Endodermal cell (in vitro differentiated cells): ENCODE data around the gene TBL1X. TPM values are rescaled to one million over a fixed set of nuclear protein-coding genes. Genes with fewer than 3 reads are reported as not detected.

Source experiments
- DNase-seq: peaks from one replicate; pipeline ENCODE4 v3.0.0-alpha.2; 2017
- H3K27ac ChIP-seq: 2 replicates; pipeline ENCODE4 v1.5.1; 2013; ENCODE audit warnings: mild to moderate bottlenecking, low read depth, low read length, moderate library complexity
- H3K27me3 ChIP-seq: 2 replicates; pipeline ENCODE4 v1.6.1; 2013; ENCODE audit warnings: mild to moderate bottlenecking, low read length, moderate library complexity; ENCODE audit not compliant: insufficient read depth, control insufficient read depth, poor library complexity, severe bottlenecking
- H3K36me3 ChIP-seq: 2 replicates; pipeline ENCODE4 v1.7.0; 2013; ENCODE audit warnings: mild to moderate bottlenecking, low read length, moderate library complexity; ENCODE audit not compliant: control insufficient read depth, insufficient read depth
- H3K4me1 ChIP-seq: one replicate; pipeline ENCODE4 v1.7.0; 2013; ENCODE audit warnings: low read length; ENCODE audit not compliant: control insufficient read depth, insufficient read depth
- H3K4me3 ChIP-seq: 2 replicates; pipeline ENCODE4 v1.5.1; 2013; ENCODE audit warnings: mild to moderate bottlenecking, low read length, moderate library complexity
- H3K9ac ChIP-seq: 2 replicates; pipeline ENCODE4 v1.6.1; 2013; ENCODE audit warnings: mild to moderate bottlenecking, low read length, moderate library complexity; ENCODE audit not compliant: poor library complexity, severe bottlenecking; ENCODE audit errors: extremely low read depth
- H3K9me3 ChIP-seq: 2 replicates; pipeline ENCODE4 v1.6.1; 2013; ENCODE audit warnings: mild to moderate bottlenecking, low read length, moderate library complexity; ENCODE audit not compliant: control insufficient read depth
- H3K27ac Mint-ChIP-seq: 2 replicates; pipeline ENCODE4 v1.8.0; 2020; ENCODE audit warnings: mixed read lengths
- H3K27me3 Mint-ChIP-seq: 2 replicates; pipeline ENCODE4 v1.8.0; 2021; ENCODE audit warnings: mild to moderate bottlenecking, mixed read lengths; ENCODE audit not compliant: insufficient read depth
- H3K36me3 Mint-ChIP-seq: 2 replicates; pipeline ENCODE4 v1.8.0; 2020; ENCODE audit warnings: low read depth, mixed read lengths
- H3K4me1 Mint-ChIP-seq: 2 replicates; pipeline ENCODE4 v1.8.0; 2020; ENCODE audit warnings: mixed read lengths
- H3K4me3 Mint-ChIP-seq: 2 replicates; pipeline ENCODE4 v1.8.0; 2020; ENCODE audit warnings: mild to moderate bottlenecking, moderate library complexity, mixed read lengths
- H3K9me3 Mint-ChIP-seq: 2 replicates; pipeline ENCODE4 v1.8.0; 2020; ENCODE audit warnings: mild to moderate bottlenecking, mixed read lengths
- WGBS, 2 experiments: methylation state at CpG; one replicate each; pipeline versions ENCODE4 v1.1.5 to v1.1.7; 2013; ENCODE audit warnings: missing lambda C conversion rate in 2 of 2, mixed read lengths in 1 of 2; ENCODE audit not compliant: insufficient coverage in 1 of 2, insufficient read length in 1 of 2; 5-methylcytosine and 5-hydroxymethylcytosine counted together
- total RNA-seq, 2 donors: library from RNA; stranded (reverse); fragmentation: NEBNext Ultra II Directional in 1 of 2; extraction: Animal tissue kit (Norgen Biotek cat#: 25700) in 1 of 2; gene quantifications; 2 replicates in 1 of 2; 3 replicates in 1 of 2; pipeline ENCODE4 v1.2.1, GENCODE V29; 2021
- TF ChIP-seq, protein P1 (sequence below): fragments of 200-600 bp; sonication (generic); conservative IDR thresholded peaks from 2 replicates; pipeline ENCODE4 v1.5.0; 2021; ENCODE audit warnings: antibody characterized with exemption, mild to moderate bottlenecking

The TBL1X gene
- total RNA-seq, 2 donors from 2014 or later = 19.1 to 24.1 TPM

DNA sequence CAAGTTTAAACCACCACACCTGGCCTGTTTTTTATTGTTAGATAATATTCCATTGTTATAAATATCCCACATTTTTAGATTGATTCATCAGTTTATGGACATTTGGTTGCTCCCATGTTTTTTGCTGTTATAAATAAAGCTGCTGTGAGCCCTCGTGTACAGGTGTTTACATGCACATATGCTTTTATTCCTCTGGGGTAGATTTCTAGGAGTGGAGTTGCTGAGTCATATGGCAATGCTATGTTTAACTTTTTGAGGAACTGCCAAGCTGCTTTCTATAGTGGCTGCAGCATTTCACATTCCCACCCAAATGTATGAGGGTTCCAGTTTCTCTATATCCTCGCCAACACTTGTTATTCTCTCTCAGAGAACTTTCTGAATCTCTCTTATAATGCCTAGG lies 90.5 kb downstream of the TBL1X start:
- Mint-ChIP-seq H3K4me3 (no peak overlapping the region), H3K27me3 (no peaks in the 10 kb centered on the region), H3K27ac (no peak overlapping the region), H3K4me1 (no peaks in the 10 kb centered on the region), H3K9me3 (peaks cover 73% of the 10 kb centered on the region), H3K36me3 (no peaks in the 10 kb centered on the region)
- Histone ChIP-seq H3K27me3 (no peaks in the 10 kb centered on the region), H3K9ac (no peak overlapping the region), H3K27ac (no peak overlapping the region), H3K9me3 (no peaks in the 10 kb centered on the region), H3K36me3 (no peaks in the 10 kb centered on the region), H3K4me1 (no peaks in the 10 kb centered on the region), H3K4me3 (no peak overlapping the region)
- no peak for DNase-seq
- WGBS, 2 experiments = 100% methylated on average over 1 of the region's 2 CpGs; no CpG with 5 or more reads in 1 of the 2 experiments
- TF ChIP-seq, protein P1, sequence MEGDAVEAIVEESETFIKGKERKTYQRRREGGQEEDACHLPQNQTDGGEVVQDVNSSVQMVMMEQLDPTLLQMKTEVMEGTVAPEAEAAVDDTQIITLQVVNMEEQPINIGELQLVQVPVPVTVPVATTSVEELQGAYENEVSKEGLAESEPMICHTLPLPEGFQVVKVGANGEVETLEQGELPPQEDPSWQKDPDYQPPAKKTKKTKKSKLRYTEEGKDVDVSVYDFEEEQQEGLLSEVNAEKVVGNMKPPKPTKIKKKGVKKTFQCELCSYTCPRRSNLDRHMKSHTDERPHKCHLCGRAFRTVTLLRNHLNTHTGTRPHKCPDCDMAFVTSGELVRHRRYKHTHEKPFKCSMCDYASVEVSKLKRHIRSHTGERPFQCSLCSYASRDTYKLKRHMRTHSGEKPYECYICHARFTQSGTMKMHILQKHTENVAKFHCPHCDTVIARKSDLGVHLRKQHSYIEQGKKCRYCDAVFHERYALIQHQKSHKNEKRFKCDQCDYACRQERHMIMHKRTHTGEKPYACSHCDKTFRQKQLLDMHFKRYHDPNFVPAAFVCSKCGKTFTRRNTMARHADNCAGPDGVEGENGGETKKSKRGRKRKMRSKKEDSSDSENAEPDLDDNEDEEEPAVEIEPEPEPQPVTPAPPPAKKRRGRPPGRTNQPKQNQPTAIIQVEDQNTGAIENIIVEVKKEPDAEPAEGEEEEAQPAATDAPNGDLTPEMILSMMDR = no peak

DNA sequence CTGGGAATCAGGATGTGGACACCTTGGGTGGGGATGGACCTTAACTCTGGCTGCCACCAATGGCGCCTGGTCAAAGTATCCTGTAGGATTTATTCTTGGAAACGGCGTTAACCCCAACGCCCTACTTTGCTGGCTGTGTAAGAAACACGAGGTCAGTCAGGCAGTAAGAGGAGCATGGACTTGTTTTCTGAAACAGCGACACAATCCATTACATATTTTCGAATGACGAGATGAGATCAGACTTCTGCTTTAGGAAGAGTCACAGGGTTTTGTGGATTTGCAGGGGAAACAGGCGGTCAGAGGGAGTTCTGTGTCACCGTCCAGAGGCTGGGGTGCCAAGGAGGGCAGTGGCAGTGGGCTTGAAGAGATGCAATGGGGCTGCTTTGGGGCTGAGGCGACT lies 92.2 kb downstream of the TBL1X start:
- H3K27ac ChIP-seq = no peak overlapping the region
- H3K36me3 ChIP-seq = no peaks in the 10 kb centered on the region
- no peaks in the 10 kb centered on the region for H3K36me3 Mint-ChIP-seq
- TF ChIP-seq, protein P1 = no peak
- H3K4me3 ChIP-seq = no peak overlapping the region
- H3K9ac ChIP-seq = no peak overlapping the region
- H3K9me3 Mint-ChIP-seq = peaks cover 70% of the 10 kb centered on the region
- H3K4me1 Mint-ChIP-seq = no peaks in the 10 kb centered on the region
- no peaks in the 10 kb centered on the region for H3K9me3 ChIP-seq
- no peak overlapping the region for H3K4me3 Mint-ChIP-seq
- 91 to 92% methylated on average over 7 to 11 of the region's 11 CpGs for WGBS, 2 experiments
- H3K27me3 ChIP-seq = no peaks in the 10 kb centered on the region
- no peaks in the 10 kb centered on the region for H3K4me1 ChIP-seq
- no peak overlapping the region for H3K27ac Mint-ChIP-seq
- no peak for DNase-seq
- no peaks in the 10 kb centered on the region for H3K27me3 Mint-ChIP-seq

DNA sequence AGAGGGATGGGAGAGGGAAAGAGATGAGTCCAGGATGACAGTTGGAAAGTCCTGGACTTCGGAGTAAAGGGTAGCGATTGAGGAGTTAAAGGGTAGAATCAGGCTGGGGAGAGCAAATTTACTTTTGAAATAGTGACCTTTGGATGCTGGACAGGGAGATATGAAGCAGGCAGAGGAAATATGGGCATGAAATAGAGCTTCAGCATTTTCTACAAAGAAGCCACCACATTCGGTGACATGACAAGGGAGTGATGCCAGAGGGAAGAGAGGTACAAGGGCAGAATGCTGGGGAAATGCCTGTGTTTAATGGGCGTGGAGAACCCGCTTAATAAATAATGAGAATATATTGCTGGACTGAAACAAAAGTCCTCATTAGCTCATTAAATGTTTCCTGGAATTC lies 92.7 kb downstream of the TBL1X start:
- WGBS, 2 experiments = 92 to 98% methylated on average over 2 to 5 of the region's 5 CpGs
- TF ChIP-seq, protein P1 = no peak

More for the DNA sequence above, 92.7 kb downstream of the TBL1X start:
- no peaks in the 10 kb centered on the region for H3K36me3 Mint-ChIP-seq
- no peak overlapping the region for H3K4me3 Mint-ChIP-seq
- H3K27ac Mint-ChIP-seq = peak overlapping the region; percentile 7
- no peak overlapping the region for H3K4me3 ChIP-seq
- no peak overlapping the region for H3K9ac ChIP-seq
- H3K9me3 Mint-ChIP-seq = peaks cover 65% of the 10 kb centered on the region
- H3K27me3 ChIP-seq = no peaks in the 10 kb centered on the region
- H3K27ac ChIP-seq = no peak overlapping the region
- H3K9me3 ChIP-seq = no peaks in the 10 kb centered on the region
- no peak for DNase-seq
- no peaks in the 10 kb centered on the region for H3K4me1 Mint-ChIP-seq
- H3K36me3 ChIP-seq = no peaks in the 10 kb centered on the region
- H3K4me1 ChIP-seq = no peaks in the 10 kb centered on the region
- no peaks in the 10 kb centered on the region for H3K27me3 Mint-ChIP-seq
